HUDEP-2 (cell line): ENCODE measurements around the gene C10orf105.

Experiments used
- DNase-seq, 76 experiments: peaks; one replicate each; lab custom pipeline; 2025; ENCODE audit not compliant: unreplicated experiment in 76 of 76; lab: John Stamatoyannopoulos, UW

The C10orf105 gene

GRCh38 chr10:71719042-71719441 is 536 bp downstream of the C10orf105 start:
- DNase-seq = no peak

- DNase-seq = no peak
Observed at GRCh38 chr10:71718165-71718698, 1.3 kb downstream of the C10orf105 start.

GRCh38 chr10:71717551-71717951 is 2.0 kb downstream of the C10orf105 start:
- no peak for DNase-seq

GRCh38 chr10:71717056-71717455 is 2.5 kb downstream of the C10orf105 start:
- no peak for DNase-seq

- DNase-seq = no peak
Observed at GRCh38 chr10:71716426-71716825, 3.2 kb downstream of the C10orf105 start.

- no peak for DNase-seq
Observed at GRCh38 chr10:71715860-71716259, 3.7 kb downstream of the C10orf105 start.

- no peak for DNase-seq
Observed at GRCh38 chr10:71715026-71715425, 4.6 kb downstream of the C10orf105 start.

GRCh38 chr10:71714592-71714991 is 5.0 kb downstream of the C10orf105 start:
- DNase-seq = no peak

GRCh38 chr10:71714031-71714410 is 5.6 kb downstream of the C10orf105 start:
- DNase-seq = no peak

- no peak for DNase-seq
Observed at GRCh38 chr10:71713135-71714030, 6.2 kb downstream of the C10orf105 start.

- no peak for DNase-seq
Observed at GRCh38 chr10:71712572-71713134, 6.9 kb downstream of the C10orf105 start.

- DNase-seq = no peak
Observed at GRCh38 chr10:71712170-71712569, 7.4 kb downstream of the C10orf105 start.

- no peak for DNase-seq
Observed at GRCh38 chr10:71711052-71711623, 8.4 kb downstream of the C10orf105 start.

GRCh38 chr10:71710519-71710918 is 9.1 kb downstream of the C10orf105 start:
- DNase-seq = no peak

- no peak for DNase-seq
Observed at GRCh38 chr10:71708897-71709882, 10.4 kb downstream of the C10orf105 start.

GRCh38 chr10:71708301-71708703 is 11.3 kb downstream of the C10orf105 start:
- DNase-seq = peak in 34 of 76 experiments; percentile 5 to 49 (median 28)

GRCh38 chr10:71707240-71707789 is 12.3 kb downstream of the C10orf105 start:
- no peak for DNase-seq

- DNase-seq = no peak
Observed at GRCh38 chr10:71706216-71707121, 13.1 kb downstream of the C10orf105 start.

GRCh38 chr10:71705582-71705981 is 14.0 kb downstream of the C10orf105 start:
- no peak for DNase-seq
